SK-N-SH (cell line): ENCODE results near the gene NTN5.

Source experiments
- ELF1 ChIP-seq: IDR thresholded peaks from 2 replicates; pipeline ENCODE4 v1.4.0; 2012
- EZH2phosphoT487 ChIP-seq: fragments of 200-600 bp; sonication (generic); IDR thresholded peaks from 2 replicates; pipeline ENCODE4 v1.6.1; 2017; ENCODE audit warnings: low read depth, mixed run types, mild to moderate bottlenecking, antibody characterized with exemption, moderate library complexity, borderline replicate concordance
- FOXM1 ChIP-seq: IDR thresholded peaks from 2 replicates; pipeline ENCODE4 v1.4.0; 2012; ENCODE audit warnings: low read depth, mild to moderate bottlenecking
- GABPA ChIP-seq: IDR thresholded peaks from 2 replicates; pipeline ENCODE4 v1.4.0; 2012; ENCODE audit warnings: low read depth, mild to moderate bottlenecking
- TAF1 ChIP-seq: IDR thresholded peaks from 2 replicates; pipeline ENCODE4 v1.6.1; 2012; ENCODE audit warnings: low read depth, mild to moderate bottlenecking, low read length, moderate library complexity, borderline replicate concordance
- TCF12 ChIP-seq: IDR thresholded peaks from 2 replicates; pipeline ENCODE4 v1.4.0; 2012
- TEAD4 ChIP-seq: IDR thresholded peaks from 2 replicates; pipeline ENCODE4 v1.4.0; 2012; ENCODE audit warnings: mild to moderate bottlenecking, borderline replicate concordance; ENCODE audit not compliant: insufficient read depth
- TF ChIP-seq, protein P1 (sequence below): fragments of 200-600 bp; sonication (generic); IDR thresholded peaks from 2 replicates; pipeline ENCODE4 v1.6.1; 2017; ENCODE audit warnings: antibody characterized with exemption, mild to moderate bottlenecking, moderate library complexity
- TF ChIP-seq, protein P2 (sequence below): fragments of 150-350 bp; IDR thresholded peaks from 2 replicates; pipeline ENCODE4 v1.6.1; 2017; ENCODE audit warnings: antibody characterized with exemption, low read length, low read depth, borderline replicate concordance
- TF ChIP-seq, protein P3 (sequence below): IDR thresholded peaks from 2 replicates; pipeline ENCODE4 v1.6.1; 2012; ENCODE audit warnings: mild to moderate bottlenecking, low read depth, low read length, moderate library complexity

DNA sequence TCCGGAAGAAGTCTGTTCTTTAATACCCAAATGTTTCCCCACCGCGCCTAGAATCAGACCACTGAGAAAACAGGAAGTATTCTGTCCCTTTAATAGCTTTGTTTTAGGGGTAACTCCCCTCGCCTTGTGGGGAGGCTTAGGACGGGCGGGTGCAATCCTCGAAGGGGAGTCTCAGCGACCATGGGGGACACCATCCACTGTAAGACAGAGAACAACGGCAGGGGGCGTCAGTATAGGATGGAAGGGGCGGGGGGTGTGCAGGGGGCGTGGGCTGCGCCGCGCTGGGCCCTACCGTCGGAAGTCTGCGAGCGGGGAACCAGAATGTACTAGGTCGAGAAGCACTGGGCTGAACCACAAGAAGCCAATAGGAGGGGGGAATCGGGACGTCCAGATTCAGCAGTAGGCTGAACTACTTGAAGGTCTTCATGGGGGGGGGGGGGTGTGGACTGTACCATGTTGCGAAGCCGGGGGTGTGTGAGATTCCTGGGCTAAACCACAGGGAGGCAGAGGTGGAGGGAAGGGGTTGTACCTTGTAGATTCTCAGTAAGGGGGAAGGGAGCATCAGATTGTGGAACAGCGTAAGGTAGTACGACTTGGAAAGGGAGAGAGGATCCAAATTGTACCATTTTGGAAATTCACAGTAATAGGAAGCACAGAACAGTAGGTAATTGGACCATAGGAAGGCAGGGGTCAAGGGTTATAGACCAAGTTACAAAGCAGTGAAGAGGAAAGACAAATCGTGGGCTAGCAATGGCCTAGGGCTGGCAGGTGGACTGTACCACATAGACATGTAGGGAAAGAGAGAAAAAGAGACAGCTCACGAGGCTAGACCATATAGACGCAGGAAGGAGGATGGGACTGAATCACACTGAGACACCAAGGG, 34.6 kb downstream of the NTN5 start:
- TF ChIP-seq, protein P1, sequence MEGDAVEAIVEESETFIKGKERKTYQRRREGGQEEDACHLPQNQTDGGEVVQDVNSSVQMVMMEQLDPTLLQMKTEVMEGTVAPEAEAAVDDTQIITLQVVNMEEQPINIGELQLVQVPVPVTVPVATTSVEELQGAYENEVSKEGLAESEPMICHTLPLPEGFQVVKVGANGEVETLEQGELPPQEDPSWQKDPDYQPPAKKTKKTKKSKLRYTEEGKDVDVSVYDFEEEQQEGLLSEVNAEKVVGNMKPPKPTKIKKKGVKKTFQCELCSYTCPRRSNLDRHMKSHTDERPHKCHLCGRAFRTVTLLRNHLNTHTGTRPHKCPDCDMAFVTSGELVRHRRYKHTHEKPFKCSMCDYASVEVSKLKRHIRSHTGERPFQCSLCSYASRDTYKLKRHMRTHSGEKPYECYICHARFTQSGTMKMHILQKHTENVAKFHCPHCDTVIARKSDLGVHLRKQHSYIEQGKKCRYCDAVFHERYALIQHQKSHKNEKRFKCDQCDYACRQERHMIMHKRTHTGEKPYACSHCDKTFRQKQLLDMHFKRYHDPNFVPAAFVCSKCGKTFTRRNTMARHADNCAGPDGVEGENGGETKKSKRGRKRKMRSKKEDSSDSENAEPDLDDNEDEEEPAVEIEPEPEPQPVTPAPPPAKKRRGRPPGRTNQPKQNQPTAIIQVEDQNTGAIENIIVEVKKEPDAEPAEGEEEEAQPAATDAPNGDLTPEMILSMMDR: peak; percentile 44
- TF ChIP-seq FOXM1 (no peak), EZH2phosphoT487 (no peak), TAF1 (peak; percentile 67; the same call in 1 of the 2 replicates), TEAD4 (no peak), TCF12 (no peak), GABPA (no peak), ELF1 (no peak)
- TF ChIP-seq, protein P2, sequence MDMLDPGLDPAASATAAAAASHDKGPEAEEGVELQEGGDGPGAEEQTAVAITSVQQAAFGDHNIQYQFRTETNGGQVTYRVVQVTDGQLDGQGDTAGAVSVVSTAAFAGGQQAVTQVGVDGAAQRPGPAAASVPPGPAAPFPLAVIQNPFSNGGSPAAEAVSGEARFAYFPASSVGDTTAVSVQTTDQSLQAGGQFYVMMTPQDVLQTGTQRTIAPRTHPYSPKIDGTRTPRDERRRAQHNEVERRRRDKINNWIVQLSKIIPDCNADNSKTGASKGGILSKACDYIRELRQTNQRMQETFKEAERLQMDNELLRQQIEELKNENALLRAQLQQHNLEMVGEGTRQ: no peak
- TF ChIP-seq, protein P3, sequence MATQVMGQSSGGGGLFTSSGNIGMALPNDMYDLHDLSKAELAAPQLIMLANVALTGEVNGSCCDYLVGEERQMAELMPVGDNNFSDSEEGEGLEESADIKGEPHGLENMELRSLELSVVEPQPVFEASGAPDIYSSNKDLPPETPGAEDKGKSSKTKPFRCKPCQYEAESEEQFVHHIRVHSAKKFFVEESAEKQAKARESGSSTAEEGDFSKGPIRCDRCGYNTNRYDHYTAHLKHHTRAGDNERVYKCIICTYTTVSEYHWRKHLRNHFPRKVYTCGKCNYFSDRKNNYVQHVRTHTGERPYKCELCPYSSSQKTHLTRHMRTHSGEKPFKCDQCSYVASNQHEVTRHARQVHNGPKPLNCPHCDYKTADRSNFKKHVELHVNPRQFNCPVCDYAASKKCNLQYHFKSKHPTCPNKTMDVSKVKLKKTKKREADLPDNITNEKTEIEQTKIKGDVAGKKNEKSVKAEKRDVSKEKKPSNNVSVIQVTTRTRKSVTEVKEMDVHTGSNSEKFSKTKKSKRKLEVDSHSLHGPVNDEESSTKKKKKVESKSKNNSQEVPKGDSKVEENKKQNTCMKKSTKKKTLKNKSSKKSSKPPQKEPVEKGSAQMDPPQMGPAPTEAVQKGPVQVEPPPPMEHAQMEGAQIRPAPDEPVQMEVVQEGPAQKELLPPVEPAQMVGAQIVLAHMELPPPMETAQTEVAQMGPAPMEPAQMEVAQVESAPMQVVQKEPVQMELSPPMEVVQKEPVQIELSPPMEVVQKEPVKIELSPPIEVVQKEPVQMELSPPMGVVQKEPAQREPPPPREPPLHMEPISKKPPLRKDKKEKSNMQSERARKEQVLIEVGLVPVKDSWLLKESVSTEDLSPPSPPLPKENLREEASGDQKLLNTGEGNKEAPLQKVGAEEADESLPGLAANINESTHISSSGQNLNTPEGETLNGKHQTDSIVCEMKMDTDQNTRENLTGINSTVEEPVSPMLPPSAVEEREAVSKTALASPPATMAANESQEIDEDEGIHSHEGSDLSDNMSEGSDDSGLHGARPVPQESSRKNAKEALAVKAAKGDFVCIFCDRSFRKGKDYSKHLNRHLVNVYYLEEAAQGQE: peak; percentile 24; the same call in 1 of the 2 replicates
